Caco-2 (cell line): ENCODE data around the gene NCAPD3. TPM values are rescaled to one million over a fixed set of nuclear protein-coding genes. Genes with fewer than 3 reads are reported as not detected.
A peak's percentile ranks its signal among the peaks of the same experiment; 100 is the strongest.

Experiments
- BruUV-seq: library from RNA; stranded (reverse); fragments of 400-500 nt; replicated peaks from 2 replicates; lab custom pipeline; 2021; lab: Mats Ljungman, UMichigan
- CTCF ChIA-PET: fragments of 300-600 bp; sonication (Branson Sonifier 250); formaldehyde crosslinking; loops from one replicate; lab custom pipeline; 2022; ENCODE audit warnings: antibody characterized with exemption; lab: Charles Lee
- POLR2A ChIA-PET: fragments of 300-600 bp; sonication (Branson Sonifier 250); formaldehyde crosslinking; loops from one replicate; lab custom pipeline; 2022; ENCODE audit warnings: antibody characterized with exemption; lab: Charles Lee
- DNase-seq, 2 experiments: peaks; one replicate each; pipeline versions ENCODE4 v3.0.0 to v3.0.0-alpha.2; 2020 to 2022
- H3K27me3 ChIP-seq: replicated peaks from 2 replicates; pipeline ENCODE4 v1.6.0; 2011; ENCODE audit warnings: low read length; ENCODE audit not compliant: control insufficient read depth, insufficient read depth
- H3K36me3 ChIP-seq: 2 replicates; pipeline ENCODE4 v1.5.1; 2011; ENCODE audit warnings: low read length; ENCODE audit not compliant: control insufficient read depth, insufficient read depth
- H3K4me1 ChIP-seq: fragments of 250-450 bp; sonication (Bioruptor Pico); 2 replicates; pipeline ENCODE4 v1.5.1; 2020; ENCODE audit warnings: mild to moderate bottlenecking
- H3K4me3 ChIP-seq: 2 replicates; pipeline ENCODE4 v1.5.1; 2011; ENCODE audit warnings: low read depth, mild to moderate bottlenecking, control low read depth, low read length
- H3K9me3 ChIP-seq: fragments of 250-450 bp; sonication (Bioruptor Pico); 2 replicates; pipeline ENCODE4 v1.5.1; 2020; ENCODE audit warnings: mild to moderate bottlenecking, moderate library complexity
- H3K27ac Mint-ChIP-seq: one replicate; pipeline ENCODE4 v1.8.0; 2022; ENCODE audit warnings: mixed read lengths; ENCODE audit not compliant: unreplicated experiment
- H3K27me3 Mint-ChIP-seq: one replicate; pipeline ENCODE4 v1.8.0; 2022; ENCODE audit warnings: mixed read lengths; ENCODE audit not compliant: insufficient read depth, unreplicated experiment
- H3K36me3 Mint-ChIP-seq: one replicate; pipeline ENCODE4 v1.8.0; 2022; ENCODE audit warnings: mild to moderate bottlenecking, mixed read lengths; ENCODE audit not compliant: insufficient read depth, unreplicated experiment
- H3K4me1 Mint-ChIP-seq: one replicate; pipeline ENCODE4 v1.8.0; 2022; ENCODE audit warnings: low read depth, mixed read lengths; ENCODE audit not compliant: unreplicated experiment
- H3K4me3 Mint-ChIP-seq: one replicate; pipeline ENCODE4 v1.8.0; 2022; ENCODE audit warnings: mild to moderate bottlenecking, moderate library complexity, mixed read lengths; ENCODE audit not compliant: unreplicated experiment
- H3K9me3 Mint-ChIP-seq: one replicate; pipeline ENCODE4 v1.8.0; 2022; ENCODE audit warnings: mixed read lengths; ENCODE audit not compliant: unreplicated experiment
- CTCF ChIP-seq, 2 experiments: fragments of 200-600 bp in 1 of 2; IDR thresholded peaks; 1 replicate in 1 of 2; 2 replicates in 1 of 2; pipeline versions ENCODE4 v1.5.1 to v1.8.0; 2011 to 2022; ENCODE audit warnings: antibody characterized with exemption in 1 of 2, control low read depth in 1 of 2, inconsistent platforms in 1 of 2, low read depth in 1 of 2, low read length in 1 of 2, mild to moderate bottlenecking in 1 of 2, moderate library complexity in 1 of 2; ENCODE audit not compliant: insufficient read depth in 1 of 2, severe bottlenecking in 1 of 2, unreplicated experiment in 1 of 2
- intact Hi-C: fragments of 100-400 bp; cut with micrococcal nuclease; formaldehyde crosslinking; loops from one replicate; pipeline ENCODE4 v1.10.0; 2022; ENCODE audit not compliant: unreplicated experiment
- total RNA-seq: library from RNA; stranded (reverse); gene quantifications from 2 replicates; pipeline ENCODE4 v1.2.3, GENCODE V29; 2022

NCAPD3 gene
- total RNA-seq, 1 experiment from 2014 or later: 108 TPM

GRCh38 chr11:134240592-134240991 is 16.8 kb upstream of the NCAPD3 start:
- peaks cover 31% of the 10 kb centered on the region for H3K36me3 Mint-ChIP-seq
- Histone ChIP-seq H3K27me3 (no peaks in the 10 kb centered on the region), H3K4me1 (no peaks in the 10 kb centered on the region), H3K36me3 (0 out of 2 replicates have a peak, but pooled peaks cover 3% of the 10 kb centered on the region), H3K9me3 (no peaks in the 10 kb centered on the region), H3K4me3 (no peak overlapping the region)
- no peaks in the 10 kb centered on the region for H3K27me3 Mint-ChIP-seq
- intact Hi-C loops: no loop called here
- no peak overlapping the region for H3K4me3 Mint-ChIP-seq
- no peak for TF ChIP-seq CTCF (IDR thresholded peaks at IDR 0.05; ENCODE audit: insufficient read depth in 1 of 2, low read depth in 1 of 2, low read length in 1 of 2, severe bottlenecking in 1 of 2, unreplicated experiment in 1 of 2)
- H3K27ac Mint-ChIP-seq: no peak overlapping the region
- POLR2A ChIA-PET: no interaction called here
- no TSS peak for BruUV-seq
- DNase-seq: peak in 1 of 2 experiments; percentile 17
- H3K9me3 Mint-ChIP-seq: no peaks in the 10 kb centered on the region
- CTCF ChIA-PET: interaction anchor here (1.0 kb wide), 1 partner anchor 14 kb away, joined by 3 read pairs; no protein-coding TSS in a partner anchor
- no peaks in the 10 kb centered on the region for H3K4me1 Mint-ChIP-seq

GRCh38 chr11:134238956-134239355 is 15.2 kb upstream of the NCAPD3 start:
- ChIA-PET POLR2A (interaction anchor here (0.6 kb wide), 1 partner anchor 74 kb away, joined by 3 read pairs; no protein-coding TSS in a partner anchor), CTCF (no interaction called here)
- H3K36me3 ChIP-seq: 0 out of 2 replicates have a peak, but pooled peaks cover 3% of the 10 kb centered on the region
- Mint-ChIP-seq H3K27ac (no peak overlapping the region), H3K9me3 (no peaks in the 10 kb centered on the region), H3K4me3 (no peak overlapping the region), H3K36me3 (peaks cover 17% of the 10 kb centered on the region), H3K27me3 (no peaks in the 10 kb centered on the region), H3K4me1 (no peaks in the 10 kb centered on the region)
- no peak for DNase-seq
- no peaks in the 10 kb centered on the region for H3K27me3 ChIP-seq
- H3K4me1 ChIP-seq: no peaks in the 10 kb centered on the region
- no peak overlapping the region for H3K4me3 ChIP-seq
- intact Hi-C loops: no loop called here
- TF ChIP-seq CTCF (IDR thresholded peaks at IDR 0.05; ENCODE audit: insufficient read depth in 1 of 2, low read depth in 1 of 2, low read length in 1 of 2, severe bottlenecking in 1 of 2, unreplicated experiment in 1 of 2): no peak
- BruUV-seq: no TSS peak
- no peaks in the 10 kb centered on the region for H3K9me3 ChIP-seq

GRCh38 chr11:134237557-134237922 is 13.8 kb upstream of the NCAPD3 start:
- POLR2A ChIA-PET: no interaction called here
- no peaks in the 10 kb centered on the region for H3K27me3 Mint-ChIP-seq
- H3K4me3 ChIP-seq: no peak overlapping the region
- no TSS peak for BruUV-seq
- H3K9me3 ChIP-seq: no peaks in the 10 kb centered on the region
- DNase-seq: no peak
- no peak overlapping the region for H3K4me3 Mint-ChIP-seq
- no peaks in the 10 kb centered on the region for H3K27me3 ChIP-seq
- H3K9me3 Mint-ChIP-seq: no peaks in the 10 kb centered on the region
- 0 out of 2 replicates have a peak, but pooled peaks cover 4% of the 10 kb centered on the region for H3K36me3 ChIP-seq
- CTCF ChIA-PET: interaction anchor here (0.5 kb wide), 1 partner anchor 74 kb away, joined by 4 read pairs; no protein-coding TSS in a partner anchor
- intact Hi-C loops: no loop called here
- H3K4me1 Mint-ChIP-seq: no peaks in the 10 kb centered on the region
- H3K27ac Mint-ChIP-seq: no peak overlapping the region
- TF ChIP-seq CTCF (IDR thresholded peaks at IDR 0.05; ENCODE audit: insufficient read depth in 1 of 2, low read depth in 1 of 2, low read length in 1 of 2, severe bottlenecking in 1 of 2, unreplicated experiment in 1 of 2): no peak
- H3K36me3 Mint-ChIP-seq: peaks cover 6% of the 10 kb centered on the region
- no peaks in the 10 kb centered on the region for H3K4me1 ChIP-seq
